ENCODE measurements around the gene MCOLN1.

The MCOLN1 gene

DNA sequence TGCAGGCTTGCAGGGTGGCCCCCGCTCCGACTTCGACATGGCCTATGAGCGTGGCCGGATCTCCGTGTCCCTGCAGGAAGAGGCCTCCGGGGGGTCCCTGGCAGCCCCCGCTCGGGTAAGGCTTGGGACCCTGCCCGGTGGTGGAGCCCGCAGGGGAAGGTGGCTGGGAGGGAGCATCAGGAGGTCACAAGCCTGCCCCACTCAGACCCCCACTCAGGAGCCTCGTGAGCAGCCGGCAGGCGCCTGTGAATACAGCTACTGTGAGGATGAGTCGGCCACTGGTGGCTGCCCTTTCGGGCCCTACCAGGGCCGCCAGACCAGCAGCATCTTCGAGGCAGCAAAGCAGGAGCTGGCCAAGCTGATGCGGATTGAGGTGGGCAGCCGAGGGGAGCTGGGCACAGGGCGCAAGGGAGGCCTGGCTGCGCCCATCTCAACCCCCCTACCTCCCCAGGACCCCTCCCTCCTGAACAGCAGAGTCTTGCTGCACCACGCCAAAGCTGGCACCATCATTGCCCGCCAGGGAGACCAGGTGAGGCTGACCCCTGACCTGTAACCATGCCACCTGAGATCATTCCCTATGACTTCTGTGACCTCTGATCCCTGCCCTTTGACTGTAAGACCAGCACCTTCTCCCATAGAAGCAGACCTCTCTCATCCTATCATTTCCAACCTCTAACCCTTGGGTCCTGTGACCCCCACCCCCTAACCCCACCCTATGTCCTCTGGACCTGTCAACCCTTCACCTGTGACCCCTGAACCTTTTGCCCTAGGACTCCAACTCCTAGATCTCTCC, 20.3 kb downstream of the MCOLN1 start:
- DNase-seq (ENCODE audit: low read depth in 2 of 2): no peak

DNA sequence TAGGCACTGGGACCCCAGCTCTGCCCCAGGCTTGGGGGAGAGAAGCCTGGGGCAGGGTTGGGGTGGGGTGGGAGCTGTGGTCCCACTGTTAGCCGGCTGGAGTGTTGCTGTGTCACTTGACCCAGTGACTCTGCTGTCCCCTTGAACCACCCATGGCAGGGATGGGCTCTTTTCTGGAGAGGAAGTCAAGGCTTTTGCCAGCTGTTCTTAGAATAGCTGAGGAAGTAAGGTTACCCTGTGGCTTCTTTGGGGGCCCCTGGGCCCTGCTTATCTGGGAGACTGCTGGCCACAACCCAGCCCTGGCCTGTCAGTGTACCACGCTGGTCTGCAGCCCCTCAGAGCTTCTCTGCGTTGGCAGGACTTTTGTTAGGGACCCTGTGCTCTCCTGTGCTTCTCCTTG, 22.2 kb downstream of the MCOLN1 start:
- no peak for DNase-seq (ENCODE audit: low read depth in 2 of 2)

DNA sequence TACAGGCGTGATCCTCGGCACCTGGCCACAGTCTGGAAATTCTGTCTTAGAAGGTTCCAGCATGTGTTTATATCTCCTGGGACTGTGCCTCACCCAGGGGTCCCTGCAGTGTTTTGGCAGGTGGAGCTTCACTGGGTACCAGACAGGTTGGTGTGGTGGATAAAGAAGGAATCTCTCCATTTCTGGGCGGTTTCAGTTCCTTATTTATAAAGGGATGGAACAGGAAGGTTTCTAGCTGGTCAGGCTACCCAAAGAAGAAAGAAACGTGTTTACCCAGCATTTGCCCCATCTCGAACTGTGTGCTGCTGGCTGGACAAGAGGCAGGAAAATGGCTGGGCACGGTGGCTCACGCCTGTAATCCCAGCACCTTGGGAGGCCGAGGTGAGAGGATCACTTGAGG, 22.9 kb downstream of the MCOLN1 start:
- no peak for DNase-seq (ENCODE audit: low read depth in 2 of 2)

DNA sequence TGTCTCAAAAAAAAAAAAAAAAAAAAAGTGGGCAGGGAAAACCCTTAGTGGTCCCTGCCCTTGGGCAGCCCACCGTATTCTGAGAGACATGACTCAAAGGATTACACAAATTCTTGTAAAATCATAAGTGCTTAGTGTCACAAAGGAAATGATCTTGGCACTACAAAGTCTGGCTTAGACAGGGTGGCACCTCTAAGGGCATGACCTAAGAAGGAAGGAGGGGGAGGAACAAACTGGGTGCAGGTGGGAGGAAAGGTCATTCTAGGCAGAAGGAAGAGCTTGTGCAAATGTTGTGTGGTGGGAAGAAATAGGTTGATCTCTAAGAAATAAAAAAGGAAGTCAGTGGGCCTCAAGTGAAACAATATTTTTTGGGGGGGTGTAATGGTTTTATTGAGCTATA, 23.5 kb downstream of the MCOLN1 start:
- no peak for DNase-seq (ENCODE audit: low read depth in 2 of 2)

DNA sequence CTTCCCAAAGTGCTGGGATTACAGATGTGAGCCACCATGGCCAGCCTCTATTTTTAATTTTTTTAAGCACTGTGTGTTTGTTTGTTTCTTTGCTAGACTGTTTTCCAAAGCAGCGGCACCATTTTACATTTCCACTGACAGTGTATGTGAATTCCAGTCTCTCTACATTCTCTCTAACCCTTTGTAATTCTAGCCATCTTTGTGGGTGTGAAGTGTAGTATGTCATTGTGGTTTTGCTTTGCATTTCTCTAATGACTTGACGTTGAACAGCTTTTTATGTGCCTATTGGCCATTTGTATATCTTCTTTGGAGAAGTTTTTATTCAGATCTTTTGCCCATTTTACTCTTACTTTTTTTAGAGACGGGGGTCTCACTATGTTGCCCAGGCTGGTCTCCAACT, 24.7 kb downstream of the MCOLN1 start:
- no peak for DNase-seq (ENCODE audit: low read depth in 2 of 2)

DNA sequence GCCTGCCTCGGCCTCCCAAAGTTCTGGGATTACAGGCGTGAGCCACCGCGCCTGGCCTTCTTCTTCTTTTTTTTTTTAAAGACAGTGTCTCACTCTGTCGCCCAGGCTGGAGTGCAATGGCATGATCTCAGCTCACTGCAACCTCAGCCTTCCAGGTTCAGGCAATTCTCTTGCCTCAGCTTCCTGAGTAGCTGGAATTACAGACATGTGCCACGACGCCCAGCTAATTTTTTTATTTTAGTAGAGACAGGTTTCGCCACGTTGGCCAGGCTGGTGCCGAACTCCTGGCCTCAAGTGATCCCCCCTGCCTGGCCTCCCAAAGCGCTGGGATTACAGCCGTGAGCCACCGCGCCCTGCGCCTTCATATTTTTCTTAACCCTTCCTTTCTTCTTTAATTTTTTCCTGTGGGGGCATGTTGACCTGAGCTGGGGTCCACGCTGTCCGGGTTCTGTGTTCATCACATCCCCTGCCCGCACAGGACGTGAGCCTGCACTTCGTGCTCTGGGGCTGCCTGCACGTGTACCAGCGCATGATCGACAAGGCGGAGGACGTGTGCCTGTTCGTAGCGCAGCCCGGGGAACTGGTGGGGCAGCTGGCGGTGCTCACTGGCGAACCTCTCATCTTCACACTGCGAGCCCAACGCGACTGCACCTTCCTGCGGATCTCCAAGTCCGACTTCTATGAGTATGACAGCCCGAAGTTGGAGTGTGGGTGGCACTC, 27.2 kb downstream of the MCOLN1 start:
- DNase-seq (ENCODE audit: low read depth in 2 of 2): no peak

DNA sequence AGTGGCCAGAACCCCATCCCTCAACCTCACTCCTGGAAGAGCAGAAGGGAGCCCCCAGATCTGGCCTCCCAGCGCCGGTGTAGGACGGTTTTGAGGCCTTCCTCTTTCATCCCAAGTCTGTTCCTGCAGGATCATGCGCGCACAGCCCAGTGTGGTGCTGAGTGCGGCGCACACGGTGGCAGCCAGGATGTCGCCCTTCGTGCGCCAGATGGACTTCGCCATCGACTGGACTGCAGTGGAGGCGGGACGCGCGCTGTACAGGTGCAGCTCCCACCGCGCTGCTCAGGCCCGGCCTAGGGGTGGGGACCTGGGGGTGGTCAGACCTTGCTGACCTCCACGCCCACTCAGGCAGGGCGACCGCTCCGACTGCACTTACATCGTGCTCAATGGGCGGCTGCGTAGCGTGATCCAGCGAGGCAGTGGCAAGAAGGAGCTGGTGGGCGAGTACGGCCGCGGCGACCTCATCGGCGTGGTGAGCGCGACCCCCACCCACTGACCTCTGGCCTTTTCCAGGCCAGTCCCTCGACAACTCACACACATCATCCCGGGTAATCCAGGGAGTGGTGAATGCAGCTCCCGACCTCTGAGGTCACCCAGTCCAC, 27.8 kb downstream of the MCOLN1 start:
- no peak for DNase-seq (ENCODE audit: low read depth in 2 of 2)

DNA sequence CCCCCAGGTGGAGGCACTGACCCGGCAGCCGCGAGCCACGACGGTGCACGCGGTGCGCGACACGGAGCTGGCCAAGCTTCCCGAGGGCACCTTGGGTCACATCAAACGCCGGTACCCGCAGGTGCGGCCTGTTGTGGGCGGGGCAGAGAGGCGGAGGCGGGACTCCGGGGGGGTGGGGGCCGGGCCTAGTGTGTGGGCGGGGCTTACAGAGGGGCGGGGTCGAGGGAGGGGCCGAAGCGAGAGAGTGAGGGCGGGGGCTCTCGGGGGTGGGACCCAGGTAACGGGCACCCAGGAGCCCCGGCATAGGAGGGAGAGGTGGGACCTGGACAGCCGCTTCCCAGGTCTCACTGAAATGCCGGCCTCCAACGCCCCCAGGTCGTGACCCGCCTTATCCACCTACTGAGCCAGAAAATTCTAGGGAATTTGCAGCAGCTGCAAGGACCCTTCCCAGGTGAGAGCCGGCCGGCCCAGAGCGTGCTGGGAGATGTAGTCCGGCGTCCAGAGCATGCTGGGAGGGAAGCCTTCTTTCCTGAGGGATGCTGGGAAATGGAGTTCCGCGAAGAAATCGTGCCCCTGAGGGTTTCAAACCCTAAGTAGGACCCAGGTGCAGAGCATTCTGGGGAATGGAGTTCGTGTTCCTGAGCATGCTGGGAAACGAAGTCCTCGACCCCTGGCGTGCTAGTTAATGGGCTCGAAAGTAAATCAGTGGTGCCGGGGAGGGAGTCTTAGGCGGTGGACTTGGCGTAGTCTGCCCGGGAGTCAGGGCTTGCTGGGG, 28.8 kb downstream of the MCOLN1 start:
- no peak for DNase-seq (ENCODE audit: low read depth in 2 of 2)

DNA sequence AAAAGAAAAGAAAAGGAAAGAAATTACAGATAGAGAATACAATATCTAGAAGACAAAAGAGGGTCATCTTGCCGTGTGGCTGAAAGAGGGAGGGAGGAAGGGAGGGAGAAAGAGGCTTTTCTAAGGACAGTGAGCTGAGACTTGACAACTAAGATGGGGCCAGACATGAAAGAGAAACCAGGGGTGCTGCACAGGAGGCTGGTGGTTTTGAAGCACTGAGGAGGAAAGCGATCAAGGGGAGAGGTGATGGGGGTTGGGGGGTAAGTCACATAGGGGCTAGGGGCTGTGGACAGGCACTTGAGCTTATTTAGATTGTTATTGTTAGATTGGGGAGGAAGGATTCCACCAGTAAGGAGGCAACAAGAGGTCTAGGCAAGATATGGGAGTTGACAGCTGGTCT, 30.4 kb downstream of the MCOLN1 start:
- DNase-seq (ENCODE audit: low read depth in 2 of 2): no peak

DNA sequence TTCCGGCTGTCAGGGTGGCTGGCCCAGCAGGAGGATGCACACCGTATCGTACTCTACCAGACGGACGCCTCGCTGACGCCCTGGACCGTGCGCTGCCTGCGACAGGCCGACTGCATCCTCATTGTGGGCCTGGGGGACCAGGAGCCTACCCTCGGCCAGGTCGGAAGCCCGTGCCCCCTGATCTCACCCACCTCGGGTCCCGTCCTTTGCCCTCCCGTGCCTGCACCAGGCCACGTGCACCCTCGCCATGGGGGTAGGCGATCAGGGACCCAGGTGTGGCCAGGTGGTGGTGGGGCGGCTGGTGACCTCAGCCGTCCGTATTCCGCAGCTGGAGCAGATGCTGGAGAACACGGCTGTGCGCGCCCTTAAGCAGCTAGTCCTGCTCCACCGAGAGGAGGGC, 32.1 kb downstream of the MCOLN1 start:
- DNase-seq (ENCODE audit: low read depth in 2 of 2): no peak

DNA sequence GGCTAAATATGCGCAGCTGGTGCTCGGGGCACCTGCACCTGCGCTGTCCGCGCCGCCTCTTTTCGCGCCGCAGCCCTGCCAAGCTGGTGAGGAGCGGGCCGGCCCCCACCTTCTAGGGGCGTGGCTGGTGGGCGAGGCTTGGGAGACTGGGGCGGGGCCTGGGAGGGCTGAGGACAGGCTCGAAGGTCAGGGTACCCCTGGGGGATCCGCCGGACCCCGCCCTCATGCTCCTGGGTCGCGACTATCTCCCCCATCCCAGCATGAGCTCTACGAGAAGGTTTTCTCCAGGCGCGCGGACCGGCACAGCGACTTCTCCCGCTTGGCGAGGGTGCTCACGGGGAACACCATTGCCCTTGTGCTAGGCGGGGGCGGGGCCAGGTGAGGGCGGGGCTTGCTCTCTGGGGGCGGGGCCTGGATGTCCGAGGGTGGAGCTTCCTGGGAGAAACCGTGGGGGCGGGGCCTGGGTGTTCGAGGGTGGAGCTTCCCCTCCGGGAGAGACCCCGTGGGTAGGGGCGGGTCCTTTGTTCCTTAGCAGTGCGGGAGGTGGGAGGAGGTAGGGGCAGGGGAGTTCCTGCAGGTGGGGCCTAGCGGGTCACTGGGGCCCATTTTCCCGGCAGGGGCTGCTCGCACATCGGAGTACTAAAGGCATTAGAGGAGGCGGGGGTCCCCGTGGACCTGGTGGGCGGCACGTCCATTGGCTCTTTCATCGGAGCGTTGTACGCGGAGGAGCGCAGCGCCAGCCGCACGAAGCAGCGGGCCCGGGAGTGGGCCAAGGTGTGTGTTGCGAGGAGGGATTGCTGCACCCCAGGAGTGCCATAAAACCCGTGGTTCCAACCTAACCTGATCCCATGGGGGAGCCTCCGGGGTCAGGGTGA, 32.8 kb downstream of the MCOLN1 start:
- no peak for DNase-seq (ENCODE audit: low read depth in 2 of 2)

DNA sequence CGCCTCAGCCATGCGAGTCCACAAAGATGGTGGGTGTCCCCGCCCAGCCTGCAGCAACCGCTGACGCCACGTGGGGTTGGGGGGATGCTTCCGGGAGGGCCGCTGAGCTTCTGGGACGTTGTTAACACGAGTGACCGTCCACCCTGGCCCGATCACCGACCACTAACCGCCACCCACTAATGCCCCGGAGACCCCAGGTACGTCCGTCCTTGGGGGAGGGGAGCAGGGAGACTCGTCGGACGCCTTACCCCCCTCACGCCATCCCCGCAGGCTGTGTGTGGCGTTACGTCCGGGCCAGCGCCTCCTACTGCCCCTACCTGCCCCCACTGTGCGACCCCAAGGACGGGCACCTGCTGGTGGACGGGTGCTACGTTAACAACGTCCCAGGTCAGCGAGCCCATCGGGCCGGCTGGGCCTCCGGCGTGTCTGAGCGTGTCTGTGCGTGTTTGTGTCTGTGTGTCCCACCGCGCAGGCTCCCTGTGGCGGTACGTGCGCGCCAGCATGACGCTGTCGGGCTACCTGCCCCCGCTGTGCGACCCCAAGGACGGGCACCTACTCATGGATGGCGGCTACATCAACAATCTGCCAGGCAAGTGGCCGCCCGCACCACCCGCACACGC, 34.4 kb downstream of the MCOLN1 start:
- DNase-seq (ENCODE audit: low read depth in 2 of 2): no peak

DNA sequence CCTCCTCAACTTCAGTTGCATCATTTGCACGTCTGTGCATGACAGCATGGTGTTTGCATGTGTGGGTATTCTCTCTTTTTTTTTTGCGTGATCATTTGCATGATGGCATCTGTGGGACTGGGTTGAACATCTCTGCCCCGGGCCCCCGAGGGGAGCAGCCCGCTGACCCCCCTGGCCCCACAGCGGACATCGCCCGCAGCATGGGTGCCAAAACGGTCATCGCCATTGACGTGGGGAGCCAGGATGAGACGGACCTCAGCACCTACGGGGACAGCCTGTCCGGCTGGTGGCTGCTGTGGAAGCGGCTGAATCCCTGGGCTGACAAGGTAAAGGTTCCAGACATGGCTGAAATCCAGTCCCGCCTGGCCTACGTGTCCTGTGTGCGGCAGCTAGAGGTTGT, 36.2 kb downstream of the MCOLN1 start:
- DNase-seq (ENCODE audit: low read depth in 2 of 2): no peak

DNA sequence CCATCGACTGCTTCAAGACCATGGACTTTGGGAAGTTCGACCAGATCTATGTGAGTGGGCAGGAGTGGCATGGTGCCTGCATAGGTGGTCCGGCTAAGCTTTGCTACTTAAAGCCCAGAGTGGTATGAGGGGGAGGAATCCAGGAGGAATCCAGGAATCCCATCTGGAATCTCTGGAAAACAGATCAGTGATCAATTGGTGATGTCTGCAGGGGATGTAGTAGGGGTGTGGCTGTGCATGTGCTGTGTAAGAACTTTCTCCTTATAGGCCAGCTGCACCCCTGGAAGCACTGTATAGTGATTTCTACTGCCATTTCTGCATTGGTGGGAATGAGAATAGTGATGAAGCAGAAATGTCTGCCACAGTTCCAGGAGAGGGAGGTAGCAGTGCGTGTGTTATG, 36.7 kb downstream of the MCOLN1 start:
- DNase-seq (ENCODE audit: low read depth in 2 of 2): no peak

DNA sequence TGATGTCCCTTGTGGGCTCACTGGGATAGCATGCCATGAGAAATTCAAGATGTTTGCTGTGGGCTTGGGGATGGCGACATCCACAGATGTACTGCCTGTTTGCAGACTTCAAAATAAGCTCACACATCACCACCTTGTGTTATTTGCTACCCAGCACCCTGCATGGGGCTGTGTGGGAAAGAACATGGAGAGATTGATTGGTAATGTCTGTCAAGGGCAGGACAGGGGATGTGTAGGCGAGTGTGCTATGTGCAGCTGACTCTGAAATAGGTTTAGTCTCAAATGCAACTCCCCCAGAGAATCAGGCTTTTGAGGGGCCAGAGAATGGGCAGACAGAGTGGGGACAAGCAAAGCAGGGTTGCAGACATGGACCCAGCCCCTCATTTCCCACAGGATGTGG, 37.8 kb downstream of the MCOLN1 start:
- DNase-seq (ENCODE audit: low read depth in 2 of 2): no peak

DNA sequence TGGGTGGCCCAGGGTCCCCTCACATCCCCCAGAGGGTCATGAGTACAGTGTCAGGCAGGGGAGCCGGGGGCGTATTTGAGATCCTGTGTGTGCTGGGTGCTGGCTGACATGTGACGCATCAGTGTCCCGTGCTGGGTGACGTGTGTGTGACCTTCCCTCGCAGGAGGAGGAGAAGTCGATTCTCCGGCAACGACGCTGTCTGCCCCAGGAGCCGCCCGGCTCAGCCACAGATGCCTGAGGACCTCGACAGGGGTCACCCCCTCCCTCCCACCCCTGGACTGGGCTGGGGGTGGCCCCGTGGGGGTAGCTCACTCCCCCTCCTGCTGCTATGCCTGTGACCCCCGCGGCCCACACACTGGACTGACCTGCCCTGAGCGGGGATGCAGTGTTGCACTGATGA, 38.9 kb downstream of the MCOLN1 start:
- no peak for DNase-seq (ENCODE audit: low read depth in 2 of 2)

DNA sequence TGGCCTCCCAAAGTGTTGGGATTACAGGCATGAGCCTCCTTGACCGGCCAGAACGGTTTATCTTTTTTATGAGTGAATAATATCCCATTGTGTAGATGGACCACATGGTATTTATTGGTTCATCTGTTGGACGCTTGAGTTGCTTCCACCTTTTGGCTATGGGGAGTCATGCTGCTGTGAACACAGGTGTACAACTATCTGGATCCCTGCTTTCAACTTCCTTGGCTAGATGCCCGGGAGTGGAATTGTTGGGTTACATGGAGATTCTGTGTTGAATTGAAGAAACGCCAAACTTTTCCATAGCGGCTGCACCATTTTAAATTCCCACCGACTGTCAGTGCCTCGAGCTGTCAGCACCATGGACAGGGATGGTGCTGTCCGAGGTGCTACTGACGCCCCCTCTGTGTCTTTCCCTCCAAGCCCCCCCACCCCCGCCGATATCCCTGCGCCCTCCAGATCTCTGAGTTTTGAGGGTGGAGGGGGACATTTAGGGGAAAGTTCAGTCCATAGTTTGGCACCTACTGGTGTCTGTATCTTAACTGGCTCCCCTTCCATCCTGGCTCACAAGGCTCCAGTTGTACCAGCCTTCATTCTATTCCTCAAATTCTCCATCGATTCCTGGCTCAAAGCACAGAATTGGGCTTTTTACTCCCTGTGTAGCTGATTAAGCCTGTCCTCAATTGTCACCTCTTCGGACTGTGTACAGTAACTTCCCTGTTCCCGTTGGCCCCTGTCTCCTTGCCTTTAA, 40.4 kb downstream of the MCOLN1 start:
- no peak for DNase-seq (ENCODE audit: low read depth in 2 of 2)

DNA sequence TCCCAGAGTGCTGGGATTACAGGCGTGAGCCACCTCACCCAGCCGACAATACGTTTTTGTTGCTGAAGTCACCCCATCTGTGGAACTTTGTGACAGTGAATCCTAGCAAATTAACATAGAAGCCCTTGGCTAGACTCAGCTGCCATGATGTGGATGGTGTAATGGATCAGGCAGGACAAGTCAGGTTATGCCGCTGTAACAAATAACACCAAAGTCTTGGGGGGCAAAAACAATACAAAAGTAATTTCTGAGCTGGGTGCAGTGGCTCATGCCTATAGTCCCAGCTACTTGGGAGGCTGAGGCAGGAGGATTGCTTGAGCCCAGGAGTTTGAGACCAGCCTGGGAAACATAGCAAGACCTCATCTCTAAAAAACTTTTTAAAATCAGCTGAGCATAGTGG, 42.4 kb downstream of the MCOLN1 start:
- no peak for DNase-seq (ENCODE audit: low read depth in 2 of 2)

DNA sequence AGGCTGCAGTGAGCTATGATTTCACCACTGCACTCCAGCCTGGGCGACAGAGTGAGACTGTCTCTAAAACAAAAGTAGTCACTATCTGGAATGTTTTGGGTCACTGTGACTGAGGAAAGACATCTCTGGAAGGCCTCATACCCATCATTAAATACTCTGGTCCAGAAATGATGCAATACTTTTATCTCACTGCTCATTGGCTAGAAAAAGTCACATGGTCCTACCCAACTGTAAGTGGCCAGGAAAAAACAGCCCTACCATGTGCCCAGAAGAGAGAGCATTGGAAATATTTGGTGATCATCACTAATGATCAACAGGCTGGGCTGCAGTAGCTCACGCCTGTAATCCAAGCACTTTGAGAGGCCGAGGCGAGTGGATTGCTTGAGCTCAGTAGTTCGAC, 42.9 kb downstream of the MCOLN1 start:
- DNase-seq (ENCODE audit: low read depth in 2 of 2): no peak

DNA sequence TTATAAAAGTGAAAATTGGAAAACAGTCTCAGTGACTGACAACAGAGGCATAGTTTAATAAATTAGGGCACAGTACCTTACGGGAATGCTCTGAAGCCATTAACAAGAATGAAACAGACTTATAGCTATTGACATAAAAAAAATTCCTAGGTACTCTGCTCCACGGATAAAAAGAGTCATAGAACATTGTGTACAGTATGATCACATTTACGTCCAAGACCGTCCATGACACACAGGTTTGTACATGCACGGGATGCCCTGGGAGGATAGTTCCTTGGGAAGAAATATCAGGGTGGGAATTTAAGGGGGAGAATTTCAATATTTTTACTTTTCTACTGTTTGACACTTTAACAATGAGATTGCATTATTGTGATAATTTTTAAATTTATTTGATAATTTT, 48.3 kb downstream of the MCOLN1 start:
- DNase-seq (ENCODE audit: low read depth in 2 of 2): no peak
